Inflammatory macrophage treated with lipopolysaccharide for 4 hours (primary cell): ENCODE data around the gene FUZ.
A peak's percentile ranks its signal among the peaks of the same experiment; 100 is the strongest.

Experiments used
- DNase-seq: peaks from one replicate; pipeline ENCODE4 v3.0.0-alpha.2; 2020

The FUZ gene

GRCh38 chr19:49775742-49776370 is 37.2 kb downstream of the FUZ start:
- no peak for DNase-seq

GRCh38 chr19:49774969-49775368 is 38.1 kb downstream of the FUZ start:
- no peak for DNase-seq

GRCh38 chr19:49773663-49774350 is 39.3 kb downstream of the FUZ start:
- no peak for DNase-seq

GRCh38 chr19:49772850-49773432 is 40.2 kb downstream of the FUZ start:
- no peak for DNase-seq

- DNase-seq, result no peak
Observed at GRCh38 chr19:49771674-49772139, 41.4 kb downstream of the FUZ start.

- no peak for DNase-seq
Observed at GRCh38 chr19:49770529-49770928, 42.6 kb downstream of the FUZ start.

- DNase-seq, result no peak
Observed at GRCh38 chr19:49767967-49768581, 45.0 kb downstream of the FUZ start.

DNA sequence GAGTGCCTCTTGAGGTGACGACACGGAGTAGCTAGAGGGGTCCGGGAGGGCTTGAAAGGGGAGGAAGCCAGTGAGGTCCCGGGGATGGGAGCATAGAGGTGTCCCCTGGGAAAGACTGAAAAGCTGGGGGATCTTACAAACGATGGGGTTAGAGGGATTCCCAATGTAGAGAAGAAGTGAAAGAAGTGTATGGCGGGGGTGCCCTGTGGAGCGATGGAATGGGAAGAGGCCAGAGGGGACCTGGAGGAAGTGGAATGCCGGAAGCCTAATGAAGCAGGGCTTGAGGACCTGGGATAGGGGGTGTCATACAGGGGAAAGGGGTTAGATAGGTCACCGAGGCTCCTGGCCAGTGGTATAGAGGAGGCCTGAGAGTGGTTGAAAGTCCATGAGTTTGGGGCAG is 45.7 kb downstream of the FUZ start:
- DNase-seq, result peak; percentile 11

DNA sequence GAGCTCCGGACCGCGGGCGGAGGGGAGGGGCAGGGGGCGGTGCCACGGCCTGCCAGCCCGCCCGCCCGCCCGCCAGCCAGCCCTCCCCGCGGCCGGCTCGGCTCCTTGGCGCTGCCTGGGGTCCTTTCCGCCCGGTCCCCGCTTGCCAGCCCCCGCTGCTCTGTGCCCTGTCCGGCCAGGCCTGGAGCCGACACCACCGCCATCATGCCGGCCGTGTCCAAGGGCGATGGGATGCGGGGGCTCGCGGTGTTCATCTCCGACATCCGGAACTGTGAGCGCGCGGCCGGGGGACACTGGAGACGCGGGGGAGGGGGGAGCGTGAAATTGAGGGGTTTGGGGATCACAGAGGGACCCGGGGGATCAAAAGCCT is 46.2 kb downstream of the FUZ start, which contains the start of gene AP2A1:
TSS of gene AP2A1 (plus strand) at position 72 of the 370 bp plus-strand sequence. CDS start at position 205, 133 bp downstream.
- no peak for DNase-seq

DNA sequence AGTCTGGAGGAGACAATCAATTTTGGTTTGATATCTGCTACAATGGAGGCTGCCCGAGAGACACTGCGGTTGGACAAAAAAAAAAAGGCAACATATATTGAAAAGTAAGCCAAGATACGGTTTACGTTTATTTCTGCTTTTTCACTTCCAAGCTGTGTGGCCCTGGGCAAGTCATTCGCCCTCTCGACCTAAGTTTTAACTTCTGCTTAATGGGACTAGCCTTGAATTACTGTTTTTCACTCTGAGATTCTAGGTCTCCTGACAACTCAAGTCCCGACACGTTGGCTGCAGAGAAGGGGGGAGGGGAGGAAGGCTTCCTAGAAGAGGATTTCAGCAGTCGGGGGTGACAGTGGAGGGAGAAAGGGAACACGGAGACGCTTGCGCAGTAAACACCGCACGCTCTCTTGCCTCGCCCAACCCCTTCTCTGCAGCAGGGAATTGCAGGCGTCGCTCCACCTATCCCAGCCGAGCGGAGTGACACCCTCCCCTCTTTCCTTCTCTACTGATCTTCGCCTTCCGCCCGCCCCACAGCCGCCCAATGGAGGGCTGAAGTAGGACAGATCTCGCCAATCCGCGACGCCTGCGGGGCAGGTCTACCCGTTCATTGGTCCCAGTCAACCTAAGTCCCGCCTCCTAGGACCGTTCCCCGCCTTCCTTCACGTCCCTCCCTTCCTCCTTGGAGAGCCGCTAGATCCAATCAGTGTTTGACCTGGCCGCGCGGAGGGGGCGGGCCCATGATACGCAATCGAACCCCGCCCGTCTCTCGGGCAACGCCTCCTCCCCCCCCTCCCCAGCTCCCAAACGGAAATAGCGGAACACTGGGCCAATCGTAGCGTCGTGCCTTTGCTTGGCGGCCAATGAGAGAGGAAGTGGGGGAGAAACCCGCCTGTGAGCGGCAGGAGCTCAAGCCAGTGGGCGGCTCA is 46.8 kb downstream of the FUZ start:
- peak; percentile 100 for DNase-seq

DNA sequence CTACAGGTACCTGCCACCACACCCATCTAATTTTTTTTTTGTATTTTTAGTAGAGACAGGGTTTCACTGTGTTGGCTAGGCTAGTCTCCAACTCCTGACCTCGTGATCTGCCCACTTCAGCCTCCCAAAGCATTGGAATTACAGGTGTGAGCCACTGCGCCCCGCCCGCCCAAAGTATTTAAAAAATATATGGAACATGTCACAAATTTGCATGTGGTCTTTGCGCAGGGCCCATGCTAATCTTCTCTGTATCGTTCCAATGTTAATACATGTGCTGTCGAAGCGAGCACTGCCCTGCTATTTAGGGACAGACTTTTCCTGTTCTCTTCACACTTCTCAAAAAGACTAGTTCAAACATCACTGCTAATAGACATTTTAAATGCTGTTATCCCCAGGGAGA is 48.8 kb downstream of the FUZ start:
- no peak for DNase-seq

DNA sequence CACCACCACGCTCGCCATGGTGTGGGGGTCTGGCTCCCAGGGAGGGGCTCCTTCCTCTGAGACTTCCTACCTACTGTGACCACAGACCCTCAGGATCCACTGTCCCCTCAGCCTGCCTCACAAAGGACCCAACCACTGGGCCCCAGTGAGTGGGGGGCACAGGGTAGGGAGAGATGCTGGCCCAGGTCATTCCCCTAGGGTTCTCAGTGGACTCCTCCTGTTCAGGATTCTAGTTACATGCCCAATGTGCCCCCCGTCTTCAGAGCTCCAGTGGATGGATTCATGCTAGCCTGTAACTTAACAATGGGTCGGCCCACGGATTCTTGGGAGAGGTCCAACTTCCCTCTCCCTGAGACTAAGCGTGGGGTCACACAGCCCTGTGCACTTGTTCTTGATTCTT is 49.9 kb downstream of the FUZ start, which contains the start of gene TSKS:
TSS of gene TSKS (minus strand) at position 77 of the 400 bp plus-strand sequence. CDS start at position 18, 59 bp downstream.
- peak; percentile 12 for DNase-seq

GRCh38 chr19:49761625-49762311 is 51.3 kb downstream of the FUZ start:
- peak; percentile 24 for DNase-seq

DNA sequence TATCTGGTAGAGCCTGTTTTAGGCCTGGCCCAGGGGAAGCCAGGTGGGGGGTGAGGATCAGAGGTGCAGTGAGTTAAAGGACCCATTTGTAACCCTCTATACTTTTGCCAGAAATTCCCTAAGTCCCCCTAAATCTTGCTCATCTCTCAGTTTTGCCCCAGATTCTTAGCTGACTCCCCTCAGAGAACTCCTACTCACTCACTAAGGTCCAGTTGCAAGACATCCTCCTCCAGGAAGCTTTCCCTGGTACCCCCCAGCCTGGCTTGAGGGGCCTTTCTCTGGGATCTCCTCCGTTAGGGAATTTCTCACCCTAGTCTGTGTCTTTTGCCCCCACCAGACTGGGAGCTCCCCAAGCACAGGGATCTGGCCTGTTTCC is 51.9 kb downstream of the FUZ start:
- no peak for DNase-seq

DNA sequence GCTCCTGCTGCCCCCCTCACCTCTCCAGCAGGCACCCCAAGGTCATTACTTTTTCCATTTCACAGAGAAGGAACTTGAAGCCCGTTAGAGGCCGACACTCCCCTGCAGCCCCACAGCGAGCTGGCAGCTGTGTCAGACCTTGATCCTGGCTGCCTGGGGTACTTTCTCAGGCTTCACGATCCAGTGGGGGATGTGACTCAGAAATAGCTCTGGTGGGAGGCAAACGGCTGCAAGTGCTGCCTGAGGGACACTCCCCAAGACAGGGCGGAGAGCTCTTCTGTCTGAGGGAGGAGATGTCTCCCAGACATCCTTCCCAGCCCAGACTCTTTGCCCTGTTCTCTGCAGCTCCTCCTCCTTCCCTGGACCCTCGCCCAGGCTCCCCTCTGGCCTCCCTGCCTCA is 54.8 kb downstream of the FUZ start:
- DNase-seq, result no peak
